Measurements from ENCODE around the gene ADGRL1.

Gene ADGRL1

GRCh38 chr19:14112809-14113385, 93.1 kb downstream of the ADGRL1 start:
- TF ChIP-seq POLR2A (IDR thresholded peaks at IDR 0.05; ENCODE audit: extremely low read depth, insufficient read length) (no peak), MAX (IDR thresholded peaks at IDR 0.05; ENCODE audit: low read depth, low read length) (no peak), CTCF (IDR thresholded peaks at IDR 0.05; ENCODE audit: low read depth, low read length) (no peak), MYC (IDR thresholded peaks at IDR 0.05; ENCODE audit: low read depth, low read length) (no peak)
- no peak for DNase-seq (ENCODE audit: low read depth)
- H3K4me3 ChIP-seq (ENCODE audit: low read depth, low read length): no peak overlapping the region

GRCh38 chr19:14112051-14112808, 93.7 kb downstream of the ADGRL1 start:
- TF ChIP-seq MAX (IDR thresholded peaks at IDR 0.05; ENCODE audit: low read depth, low read length) (no peak), POLR2A (IDR thresholded peaks at IDR 0.05; ENCODE audit: extremely low read depth, insufficient read length) (no peak), MYC (IDR thresholded peaks at IDR 0.05; ENCODE audit: low read depth, low read length) (no peak), CTCF (IDR thresholded peaks at IDR 0.05; ENCODE audit: low read depth, low read length) (no peak)
- DNase-seq (ENCODE audit: low read depth): no peak
- no peak overlapping the region for H3K4me3 ChIP-seq (ENCODE audit: low read depth, low read length)

- no peak overlapping the region for H3K4me3 ChIP-seq (ENCODE audit: low read depth, low read length)
Observed at GRCh38 chr19:14111486-14111885, 94.5 kb downstream of the ADGRL1 start.

GRCh38 chr19:14110650-14111049, 95.3 kb downstream of the ADGRL1 start:
- H3K4me3 ChIP-seq (ENCODE audit: low read depth, low read length): no peak overlapping the region
- TF ChIP-seq CTCF (IDR thresholded peaks at IDR 0.05; ENCODE audit: low read depth, low read length) (no peak), MAX (IDR thresholded peaks at IDR 0.05; ENCODE audit: low read depth, low read length) (no peak), POLR2A (IDR thresholded peaks at IDR 0.05; ENCODE audit: extremely low read depth, insufficient read length) (no peak), MYC (IDR thresholded peaks at IDR 0.05; ENCODE audit: low read depth, low read length) (no peak)
- no peak for DNase-seq (ENCODE audit: low read depth)

More at GRCh38 chr19:14111486-14111885, 94.5 kb downstream of the ADGRL1 start:
- no peak for DNase-seq (ENCODE audit: low read depth)
- no peak for TF ChIP-seq MYC (IDR thresholded peaks at IDR 0.05; ENCODE audit: low read depth, low read length)

GRCh38 chr19:14107581-14108461, 98.1 kb downstream of the ADGRL1 start:
- no peak overlapping the region for H3K4me3 ChIP-seq (ENCODE audit: low read depth, low read length)
- no peak for DNase-seq (ENCODE audit: low read depth)
- no peak for TF ChIP-seq MAX (IDR thresholded peaks at IDR 0.05; ENCODE audit: low read depth, low read length)
- no peak for TF ChIP-seq POLR2A (IDR thresholded peaks at IDR 0.05; ENCODE audit: extremely low read depth, insufficient read length)
- TF ChIP-seq CTCF (IDR thresholded peaks at IDR 0.05; ENCODE audit: low read depth, low read length): no peak

GRCh38 chr19:14106840-14107239, 99.1 kb downstream of the ADGRL1 start:
- no peak overlapping the region for H3K4me3 ChIP-seq (ENCODE audit: low read depth, low read length)
- TF ChIP-seq MYC (IDR thresholded peaks at IDR 0.05; ENCODE audit: low read depth, low read length) (no peak), CTCF (IDR thresholded peaks at IDR 0.05; ENCODE audit: low read depth, low read length) (no peak), POLR2A (IDR thresholded peaks at IDR 0.05; ENCODE audit: extremely low read depth, insufficient read length) (no peak), MAX (IDR thresholded peaks at IDR 0.05; ENCODE audit: low read depth, low read length) (no peak)
- no peak for DNase-seq (ENCODE audit: low read depth)
